Measurements from ENCODE around the gene NUAK1.

The NUAK1 gene

GRCh38 chr12:106138633-106139421 is at the start of gene NUAK1:
NUAK1 (minus strand) TSS chr12:106138954; CDS start chr12:106138653, 301 bp downstream.
- DNase-seq, result no peak

- DNase-seq, result no peak
Observed at GRCh38 chr12:106188256-106188655, 49.5 kb upstream of the NUAK1 start.

DNA sequence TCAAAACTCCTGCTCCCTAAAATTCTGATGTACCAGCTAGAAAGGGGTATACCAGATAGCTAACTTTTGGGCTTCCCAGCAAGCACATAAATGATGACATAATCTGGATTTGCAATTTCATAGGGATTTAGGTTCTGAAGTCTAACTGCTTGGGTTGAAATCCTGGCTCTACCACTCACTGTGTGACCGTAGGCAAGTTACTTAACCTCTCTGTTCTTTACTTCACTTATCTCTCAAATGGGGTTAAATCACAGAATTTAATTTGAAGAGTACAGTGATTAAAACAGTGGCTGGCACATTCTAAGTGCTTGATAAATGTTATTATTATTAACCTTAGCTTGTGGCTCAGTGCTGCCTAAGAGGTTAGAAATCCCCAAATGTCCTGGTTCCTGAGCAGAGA is 49.1 kb upstream of the NUAK1 start:
- DNase-seq, result no peak

DNA sequence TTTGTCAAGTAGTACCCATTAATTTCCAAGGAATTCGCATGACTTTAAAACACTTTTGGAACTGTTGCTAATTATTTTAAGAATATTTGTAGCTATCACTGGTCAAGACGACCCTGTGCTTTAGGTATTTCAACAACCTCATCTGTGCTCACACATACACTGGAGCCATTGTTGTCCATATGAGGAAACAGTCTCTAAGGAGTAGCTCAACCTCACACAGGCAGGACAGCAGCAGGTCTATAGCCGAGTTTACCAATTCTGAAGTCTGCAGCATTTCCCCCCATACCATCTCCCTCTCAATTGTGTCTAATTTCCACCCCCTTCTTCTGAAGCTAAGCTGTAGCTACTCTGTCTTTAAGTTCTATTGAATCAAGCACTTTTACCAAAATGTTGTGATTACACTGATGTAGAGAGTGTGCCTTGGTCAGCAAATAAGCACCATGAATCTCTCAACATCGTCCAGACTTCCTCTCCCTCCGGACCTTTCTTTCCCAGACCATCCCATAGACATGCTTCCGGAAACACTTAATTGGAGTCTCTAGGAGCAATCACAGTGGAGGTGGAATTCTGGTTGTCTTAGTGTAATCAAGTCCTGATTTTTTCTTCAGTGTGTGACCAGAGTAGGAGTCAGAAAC is 48.5 kb upstream of the NUAK1 start:
- no peak for DNase-seq

DNA sequence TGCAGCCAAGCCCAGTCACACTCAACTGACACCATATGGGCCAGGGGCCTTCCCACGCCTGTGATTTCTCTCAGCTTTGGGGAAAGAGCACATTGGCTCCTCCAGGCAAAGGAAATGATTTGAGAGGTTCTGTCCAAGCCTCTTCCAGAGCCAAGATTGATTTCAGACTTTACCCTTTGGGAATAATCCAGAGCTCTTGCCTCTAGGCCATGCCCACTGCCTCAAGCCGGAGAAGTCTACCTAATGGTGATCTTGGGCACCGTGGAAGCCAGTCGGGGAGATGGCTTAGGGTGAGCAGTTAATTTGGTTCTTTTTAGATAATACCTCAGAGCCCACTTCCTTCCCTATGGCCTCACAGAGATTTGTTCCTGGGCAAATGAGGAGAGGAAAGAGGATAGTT is 45.0 kb upstream of the NUAK1 start:
- no peak for DNase-seq

GRCh38 chr12:106181401-106182114 is 42.8 kb upstream of the NUAK1 start:
- no peak for DNase-seq

GRCh38 chr12:106179086-106179485 is 40.3 kb upstream of the NUAK1 start:
- no peak for DNase-seq

DNA sequence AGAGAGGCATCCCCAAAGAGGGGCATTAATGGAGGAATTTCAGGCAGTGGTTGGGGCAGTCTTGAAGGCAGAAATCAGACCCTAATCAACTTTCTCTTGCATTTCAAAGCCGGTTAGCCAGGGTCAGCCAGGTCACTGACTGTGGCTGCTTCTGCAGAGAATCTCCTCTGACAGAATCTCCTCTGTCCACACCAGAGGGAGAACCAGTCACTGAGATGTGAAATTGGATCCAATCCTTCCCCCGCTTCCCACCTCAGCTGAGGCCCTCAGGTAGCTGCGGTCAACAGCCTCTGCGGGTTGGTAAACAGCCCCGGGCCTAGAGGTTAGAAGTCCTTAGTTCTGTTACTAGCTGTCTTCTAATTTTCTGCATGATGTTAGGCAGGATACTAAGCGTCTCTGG is 39.8 kb upstream of the NUAK1 start:
- DNase-seq, result no peak

- no peak for DNase-seq
Observed at GRCh38 chr12:106176560-106176959, 37.8 kb upstream of the NUAK1 start.

- DNase-seq, result no peak
Observed at GRCh38 chr12:106174876-106175275, 36.1 kb upstream of the NUAK1 start.

GRCh38 chr12:106173442-106173841 is 34.7 kb upstream of the NUAK1 start:
- no peak for DNase-seq

DNA sequence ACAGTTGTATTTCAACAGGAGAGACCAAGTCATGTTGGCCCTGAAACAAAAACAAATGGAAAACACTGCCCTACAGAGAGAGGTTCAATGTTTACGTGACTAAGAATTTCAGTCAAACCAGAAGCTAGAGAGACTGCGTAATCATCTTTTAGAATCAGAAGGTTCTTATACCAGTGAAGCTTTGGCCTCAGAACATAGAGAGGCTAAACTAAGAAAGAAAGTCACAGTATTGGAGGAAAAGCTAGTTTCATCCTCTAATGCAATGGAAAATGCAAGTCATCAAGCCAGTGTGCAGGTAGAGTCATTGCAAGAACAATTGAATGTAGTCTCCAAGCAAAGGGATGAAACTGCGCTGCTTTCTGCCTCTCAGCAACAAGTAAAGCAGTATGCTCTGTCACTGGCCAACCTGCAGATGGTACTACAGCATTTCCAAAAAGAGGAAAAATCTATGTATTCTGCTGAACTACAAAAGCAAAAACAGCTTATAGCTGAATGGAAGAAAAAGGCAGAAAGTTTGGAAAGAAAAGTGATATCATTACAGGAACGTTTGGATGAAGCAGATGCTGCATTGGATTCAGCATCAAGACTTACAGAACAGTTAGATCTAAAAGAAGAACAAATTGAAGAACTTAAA is 32.5 kb upstream of the NUAK1 start:
- no peak for DNase-seq

GRCh38 chr12:106170285-106170684 is 31.5 kb upstream of the NUAK1 start:
- DNase-seq, result no peak

GRCh38 chr12:106163712-106164111 is 25.0 kb upstream of the NUAK1 start:
- DNase-seq, result no peak

- no peak for DNase-seq
Observed at GRCh38 chr12:106161491-106161890, 22.7 kb upstream of the NUAK1 start.

DNA sequence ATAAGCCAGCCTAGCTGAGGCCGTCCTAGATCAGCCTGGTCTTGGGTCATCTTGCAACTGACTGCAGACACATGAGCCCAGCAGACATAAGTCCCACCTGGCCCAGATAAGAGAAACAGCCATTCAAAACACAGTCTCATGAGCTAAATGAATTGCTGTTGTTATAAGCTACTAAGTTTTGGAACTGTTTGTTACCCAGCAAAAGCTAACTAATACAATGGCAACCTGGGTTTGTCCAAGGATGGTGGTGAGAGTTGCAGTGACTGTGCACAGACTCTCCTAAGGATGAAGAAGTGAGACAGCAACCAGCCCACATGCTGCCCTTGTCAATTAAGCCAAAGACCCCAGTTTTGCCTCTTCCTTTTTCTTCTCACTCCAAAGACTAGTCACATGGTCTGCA is 22.2 kb upstream of the NUAK1 start:
- DNase-seq, result no peak

DNA sequence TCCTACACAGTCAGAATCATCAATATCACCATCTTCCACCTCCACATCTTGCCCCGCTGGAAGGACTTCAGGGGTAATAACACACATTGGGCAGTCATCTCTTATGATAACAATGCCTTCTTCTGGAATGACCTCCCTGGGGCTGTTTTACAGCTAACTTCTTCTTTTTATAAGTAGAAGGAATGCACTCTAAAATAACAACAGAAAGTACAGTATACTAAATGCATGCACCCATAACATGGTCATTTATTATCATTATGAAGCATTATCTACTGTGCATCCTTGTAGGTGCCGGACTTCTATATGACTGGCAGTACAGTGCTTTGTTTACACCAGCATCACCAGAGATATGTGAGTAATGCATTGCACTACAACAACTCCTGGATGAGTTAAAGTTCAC is 19.0 kb upstream of the NUAK1 start:
- no peak for DNase-seq

DNA sequence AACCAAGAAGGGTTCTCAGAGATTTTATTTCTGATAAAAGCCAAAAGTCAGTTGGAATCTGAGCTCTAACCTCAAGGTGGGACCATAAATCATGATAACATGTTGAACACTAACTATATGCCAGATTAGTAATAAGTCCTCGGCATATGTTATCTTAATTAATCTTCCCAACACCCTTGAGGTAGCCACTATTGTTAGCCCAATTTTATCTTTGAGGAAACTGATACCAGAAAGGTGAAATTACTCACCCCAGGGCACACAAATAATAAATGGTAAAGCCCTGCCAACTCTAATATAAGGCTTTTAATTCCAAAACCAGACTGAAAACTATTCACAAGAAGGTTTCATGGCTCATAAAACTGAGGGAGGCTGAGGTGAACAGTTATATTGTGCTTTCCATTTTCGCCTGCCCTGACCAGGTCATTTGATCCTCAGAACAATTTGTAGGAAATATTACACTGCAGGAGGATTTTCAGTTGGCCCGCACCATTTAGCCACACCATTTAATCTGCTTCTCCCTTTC is 16.1 kb upstream of the NUAK1 start:
- no peak for DNase-seq

- no peak for DNase-seq
Observed at GRCh38 chr12:106152334-106152733, 13.6 kb upstream of the NUAK1 start.

DNA sequence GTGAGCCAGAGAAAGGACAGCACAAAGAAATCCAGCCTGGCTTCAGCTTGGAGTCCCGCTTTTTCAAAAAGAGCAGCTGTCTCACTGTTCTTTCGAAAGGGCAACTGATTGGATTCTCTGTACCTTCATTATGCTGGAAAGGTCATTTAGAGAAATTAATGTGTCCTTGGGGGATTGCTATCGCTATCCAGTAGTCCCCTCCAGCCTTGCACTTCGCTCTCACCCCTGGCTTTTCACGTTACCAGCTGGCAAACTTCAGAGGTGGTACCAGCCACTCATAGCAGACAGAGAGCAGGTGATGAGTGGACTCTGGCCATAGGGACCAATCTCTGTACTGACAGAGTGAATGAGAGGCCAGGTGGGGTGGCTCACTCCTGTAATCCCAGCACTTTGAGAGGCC is 11.8 kb upstream of the NUAK1 start:
- DNase-seq, result no peak

DNA sequence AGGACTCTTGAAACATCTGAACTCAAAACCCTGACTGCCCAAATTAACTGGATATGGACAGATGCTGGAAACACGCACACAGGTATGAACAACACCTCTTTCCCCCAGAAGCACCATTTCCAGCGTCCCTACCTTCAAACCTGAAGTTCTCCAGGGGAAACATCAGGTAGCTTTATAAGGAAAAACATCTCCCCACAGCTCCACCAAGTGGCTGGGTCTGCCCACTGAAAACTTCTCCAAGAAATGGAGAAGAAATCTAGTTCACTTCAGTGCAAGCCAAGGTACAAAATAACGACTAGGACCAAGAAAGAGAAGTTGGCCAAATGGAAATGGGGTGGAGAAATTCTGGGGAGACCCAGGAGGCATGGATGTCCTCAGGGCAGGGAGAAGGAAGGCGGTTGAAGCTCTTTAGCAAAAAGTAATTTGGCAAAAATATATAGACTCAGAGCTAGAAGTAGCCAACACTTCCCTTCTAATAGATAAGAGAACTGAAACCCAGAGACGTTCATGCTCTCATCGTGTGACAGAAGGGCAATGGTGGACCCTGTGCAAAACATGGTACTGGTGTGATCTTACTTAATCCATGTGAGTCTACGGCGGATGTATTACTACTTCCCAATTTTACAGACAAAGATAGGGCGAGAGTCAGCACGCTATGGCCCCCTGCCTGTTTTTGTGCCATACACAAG is 10.5 kb upstream of the NUAK1 start:
- peak; percentile 9 for DNase-seq

GRCh38 chr12:106147956-106148355 is 9.2 kb upstream of the NUAK1 start:
- DNase-seq, result no peak

DNA sequence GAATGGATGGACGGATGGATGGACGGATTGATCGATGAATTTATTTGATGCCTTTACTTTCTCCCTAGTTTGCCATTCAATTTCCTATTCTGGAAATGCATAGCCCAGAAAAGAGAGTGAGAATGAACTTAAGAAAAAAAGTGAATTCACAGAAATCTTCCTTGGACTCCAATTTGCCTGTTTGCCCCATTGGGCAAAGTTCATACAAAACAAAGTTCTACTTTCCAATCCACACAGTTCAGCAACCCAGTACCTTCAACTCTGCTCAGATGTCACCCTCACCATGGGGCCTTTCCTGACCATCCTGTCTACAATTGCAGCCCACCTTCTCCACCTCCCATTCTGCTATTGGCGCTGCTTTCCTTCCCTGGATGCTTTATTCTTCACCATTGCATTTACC is 8.2 kb upstream of the NUAK1 start:
- no peak for DNase-seq
